Measurements from ENCODE around the gene ACP6. TPM values are rescaled to one million over a fixed set of nuclear protein-coding genes. Genes with fewer than 3 reads are reported as not detected.
"Not testable (repeated sequence)": the region's sequence is repeated elsewhere in the genome, so short reads cannot be mapped to it uniquely, and the experiment has no call there.

ACP6 gene
- total and polyA plus RNA-seq, 10 of the 15 experiments (the other 5 are each of a cell fraction or from before 2014, with no cell fraction given): 3.1 to 19.7 (median 9.4) TPM

GRCh38 chr1:147680608-147681235 is 10.4 kb upstream of the ACP6 start:
- H3K9me3 ChIP-seq (replicated peaks; ENCODE audit: control insufficient read depth, insufficient read depth, low read length); H3K4me2 ChIP-seq (ENCODE audit: control insufficient read depth, insufficient read depth); ATAC-seq; DNase-seq (ENCODE audit: low read depth, low spot score); FAIRE-seq; intact Hi-C loops (cut with micrococcal nuclease; ENCODE audit: unreplicated experiment); H4K20me1 ChIP-seq (ENCODE audit: control insufficient read depth, insufficient read depth); H3K4me3 ChIP-seq; H3K9ac ChIP-seq (ENCODE audit: control insufficient read depth, insufficient read depth, low read length); H3K36me3 ChIP-seq (ENCODE audit: control insufficient read depth in 2 of 2, insufficient read depth in 2 of 2, low read length in 1 of 2); in situ Hi-C loops (cut with MboI); CTCF ChIA-PET; SMC1A ChIA-PET (ENCODE audit: uncharacterized antibody, unreplicated experiment); H3K27me3 ChIP-seq (replicated peaks in 1 of 2; ENCODE audit: control insufficient read depth in 2 of 2, insufficient read depth in 2 of 2, low read length in 1 of 2); H3K79me2 ChIP-seq (ENCODE audit: control insufficient read depth, insufficient read depth, low read length); H2AFZ ChIP-seq (ENCODE audit: control insufficient read depth, low read depth, low read length); H3K4me1 ChIP-seq (ENCODE audit: control insufficient read depth, insufficient read depth, low read length); RAD21 ChIA-PET (ENCODE audit: unreplicated experiment); H3K27ac ChIP-seq (ENCODE audit: control insufficient read depth, insufficient read depth); BruUV-seq (replicated peaks): not testable (repeated sequence)
- POLR2A ChIA-PET: interaction anchor here (0.7 kb wide), 1 partner anchor 10 kb away, joined by 3 read pairs; the partner anchor contains the start of gene ACP6
- WGBS (ENCODE audit: insufficient coverage, insufficient replicate concordance, low lambda C conversion rate, missing lambda C conversion rate): 77% methylated on average over 17 of the region's 38 CpGs

GRCh38 chr1:147677681-147678080 is 7.4 kb upstream of the ACP6 start:
- RAD21 ChIA-PET (ENCODE audit: unreplicated experiment): not testable (repeated sequence)

More at GRCh38 chr1:147677681-147678080, 7.4 kb upstream of the ACP6 start:
- in situ Hi-C loops (cut with MboI); FAIRE-seq; H3K79me2 ChIP-seq (ENCODE audit: control insufficient read depth, insufficient read depth, low read length); H3K4me2 ChIP-seq (ENCODE audit: control insufficient read depth, insufficient read depth); DNase-seq (ENCODE audit: low read depth, low spot score); BruUV-seq (replicated peaks); intact Hi-C loops (cut with micrococcal nuclease; ENCODE audit: unreplicated experiment); H3K4me3 ChIP-seq; ATAC-seq; H3K27ac ChIP-seq (ENCODE audit: control insufficient read depth, insufficient read depth); H3K9me3 ChIP-seq (replicated peaks; ENCODE audit: control insufficient read depth, insufficient read depth, low read length); H2AFZ ChIP-seq (ENCODE audit: control insufficient read depth, low read depth, low read length); POLR2A ChIA-PET; H3K27me3 ChIP-seq (replicated peaks in 1 of 2; ENCODE audit: control insufficient read depth in 2 of 2, insufficient read depth in 2 of 2, low read length in 1 of 2); H3K9ac ChIP-seq (ENCODE audit: control insufficient read depth, insufficient read depth, low read length); H3K4me1 ChIP-seq (ENCODE audit: control insufficient read depth, insufficient read depth, low read length); H3K36me3 ChIP-seq (ENCODE audit: control insufficient read depth in 2 of 2, insufficient read depth in 2 of 2, low read length in 1 of 2); H4K20me1 ChIP-seq (ENCODE audit: control insufficient read depth, insufficient read depth); CTCF ChIA-PET; SMC1A ChIA-PET (ENCODE audit: uncharacterized antibody, unreplicated experiment): not testable (repeated sequence)
- 58% methylated on average over 5 of the region's 5 CpGs for WGBS (ENCODE audit: insufficient coverage, insufficient replicate concordance, low lambda C conversion rate, missing lambda C conversion rate)
